CD14-positive monocyte (primary cell): ENCODE measurements around the gene WDFY4. TPM values are rescaled to one million over a fixed set of nuclear protein-coding genes. Genes with fewer than 3 reads are reported as not detected.

ENCODE experiments used
- DNase-seq, 3 donors: peaks; one replicate each; pipeline ENCODE4 v3.0.0-alpha.2; 2011 to 2022
- H2AFZ ChIP-seq: 2 replicates; pipeline ENCODE4 v1.6.0; 2012; ENCODE audit warnings: mild to moderate bottlenecking, low read depth, low read length, inconsistent platforms; ENCODE audit not compliant: insufficient read depth, poor library complexity, severe bottlenecking
- H3K27ac ChIP-seq, 2 donors: 1 replicate in 1 of 2; 2 replicates in 1 of 2; pipeline ENCODE4 v1.5.1; 2012 to 2013; ENCODE audit warnings: low read length in 2 of 2, control low read depth in 1 of 2, inconsistent platforms in 1 of 2, low read depth in 1 of 2, mild to moderate bottlenecking in 1 of 2
- H3K27me3 ChIP-seq, 2 donors: one replicate each; pipeline versions ENCODE4 v1.6.0 to v1.6.1; 2011 to 2013; ENCODE audit warnings: low read length in 2 of 2; ENCODE audit not compliant: control insufficient read depth in 2 of 2, insufficient read depth in 2 of 2
- H3K36me3 ChIP-seq, 2 donors: replicated peaks in 1 of 2; 1 replicate in 1 of 2; 2 replicates in 1 of 2; pipeline versions ENCODE4 v1.5.1 to v1.6.1; 2012 to 2013; ENCODE audit warnings: low read length in 2 of 2, control low read depth in 1 of 2, inconsistent platforms in 1 of 2, mild to moderate bottlenecking in 1 of 2; ENCODE audit not compliant: insufficient read depth in 2 of 2, control insufficient read depth in 1 of 2
- H3K4me1 ChIP-seq, 2 donors: 1 replicate in 1 of 2; 2 replicates in 1 of 2; pipeline versions ENCODE4 v1.5.1 to v1.6.1; 2012 to 2013; ENCODE audit warnings: low read length in 2 of 2, control low read depth in 1 of 2, inconsistent platforms in 1 of 2, mild to moderate bottlenecking in 1 of 2, moderate library complexity in 1 of 2; ENCODE audit not compliant: insufficient read depth in 2 of 2, control insufficient read depth in 1 of 2
- H3K4me2 ChIP-seq: replicated peaks from 2 replicates; pipeline ENCODE3; 2012; ENCODE audit warnings: low read length, moderate library complexity, mild to moderate bottlenecking; ENCODE audit not compliant: poor library complexity, severe bottlenecking; ENCODE audit errors: extremely low read depth
- H3K4me3 ChIP-seq, 3 experiments: fragments of 200-600 bp in 1 of 3; sonication (generic) in 1 of 3; replicated peaks in 1 of 3; 1 replicate in 2 of 3; 2 replicates in 1 of 3; pipeline ENCODE4 v1.5.1; 2011 to 2013; ENCODE audit warnings: low read length in 3 of 3, mild to moderate bottlenecking in 3 of 3, control low read depth in 2 of 3, low read depth in 2 of 3, inconsistent platforms in 1 of 3, moderate library complexity in 1 of 3
- H3K79me2 ChIP-seq: 2 replicates; pipeline ENCODE4 v1.6.0; 2012; ENCODE audit warnings: mild to moderate bottlenecking, control low read depth, inconsistent platforms, low read length, moderate library complexity; ENCODE audit not compliant: insufficient read depth
- H3K9ac ChIP-seq: 2 replicates; pipeline ENCODE4 v1.6.0; 2017; ENCODE audit warnings: low read length, mild to moderate bottlenecking; ENCODE audit not compliant: insufficient read depth, poor library complexity, severe bottlenecking
- H3K9me3 ChIP-seq, 2 donors: replicated peaks in 1 of 2; 1 replicate in 1 of 2; 2 replicates in 1 of 2; pipeline versions ENCODE4 v1.5.1 to v1.6.1; 2012 to 2013; ENCODE audit warnings: low read length in 2 of 2, control low read depth in 1 of 2; ENCODE audit not compliant: control insufficient read depth in 1 of 2, insufficient read depth in 1 of 2
- H4K20me1 ChIP-seq: 2 replicates; pipeline ENCODE4 v1.6.0; 2012; ENCODE audit warnings: mild to moderate bottlenecking, low read length, control low read depth, moderate library complexity; ENCODE audit not compliant: insufficient read depth
- H3K27ac Mint-ChIP-seq, 7 donors: one replicate each; pipeline ENCODE4 v1.8.0; 2020; ENCODE audit warnings: mild to moderate bottlenecking in 7 of 7, mixed read lengths in 7 of 7, moderate library complexity in 6 of 7, inconsistent platforms in 2 of 7
- H3K27me3 Mint-ChIP-seq, 3 donors: one replicate each; pipeline ENCODE4 v1.8.0; 2021 to 2022; ENCODE audit warnings: low read depth in 3 of 3, mild to moderate bottlenecking in 3 of 3, mixed read lengths in 3 of 3, moderate library complexity in 3 of 3, inconsistent platforms in 1 of 3
- H3K36me3 Mint-ChIP-seq, 2 donors: one replicate each; pipeline ENCODE4 v1.8.0; 2020; ENCODE audit warnings: mixed read lengths in 2 of 2, inconsistent platforms in 1 of 2, mild to moderate bottlenecking in 1 of 2
- H3K4me1 Mint-ChIP-seq: one replicate; pipeline ENCODE4 v1.8.0; 2020; ENCODE audit warnings: mild to moderate bottlenecking, mixed read lengths
- H3K4me3 Mint-ChIP-seq, 2 donors: one replicate each; pipeline ENCODE4 v1.8.0; 2020; ENCODE audit warnings: mild to moderate bottlenecking in 2 of 2, mixed read lengths in 2 of 2, moderate library complexity in 1 of 2
- H3K9me3 Mint-ChIP-seq, 7 donors: one replicate each; pipeline ENCODE4 v1.8.0; 2020 to 2022; ENCODE audit warnings: mixed read lengths in 7 of 7, mild to moderate bottlenecking in 6 of 7, moderate library complexity in 6 of 7, inconsistent platforms in 2 of 7
- WGBS: methylation state at CpG from one replicate; pipeline ENCODE4 v1.1.5; 2013; ENCODE audit warnings: missing lambda C conversion rate; ENCODE audit not compliant: insufficient coverage; 5-methylcytosine and 5-hydroxymethylcytosine counted together
- intact Hi-C, 2 donors: fragments of 100-400 bp; cut with micrococcal nuclease; formaldehyde crosslinking; loops; one replicate each; pipeline versions ENCODE4 v1.15.0 to v1.15.1; 2023
- polyA plus RNA-seq, 3 donors: library from polyadenylated mRNA; depleted of rRNA in 1 of 3; unstranded in 2 of 3; stranded (reverse) in 1 of 3; fragments of 300-500 nt in 2 of 3; fragments of >200 nt in 1 of 3; fragmentation: Illumina TruSeq in 2 of 3; gene quantifications; 1 replicate in 2 of 3; 2 replicates in 1 of 3; pipeline ENCODE4 v1.2.3, GENCODE V29; 2012 to 2021
- TF ChIP-seq, protein P1 (sequence below): fragments of 200-600 bp; IDR thresholded peaks from one replicate; pipeline ENCODE4 v1.8.0; 2022; ENCODE audit warnings: antibody characterized with exemption, mild to moderate bottlenecking

Gene WDFY4
- polyA plus RNA-seq, 3 donors: 7.5 to 36.1 (median 9.8) TPM

DNA sequence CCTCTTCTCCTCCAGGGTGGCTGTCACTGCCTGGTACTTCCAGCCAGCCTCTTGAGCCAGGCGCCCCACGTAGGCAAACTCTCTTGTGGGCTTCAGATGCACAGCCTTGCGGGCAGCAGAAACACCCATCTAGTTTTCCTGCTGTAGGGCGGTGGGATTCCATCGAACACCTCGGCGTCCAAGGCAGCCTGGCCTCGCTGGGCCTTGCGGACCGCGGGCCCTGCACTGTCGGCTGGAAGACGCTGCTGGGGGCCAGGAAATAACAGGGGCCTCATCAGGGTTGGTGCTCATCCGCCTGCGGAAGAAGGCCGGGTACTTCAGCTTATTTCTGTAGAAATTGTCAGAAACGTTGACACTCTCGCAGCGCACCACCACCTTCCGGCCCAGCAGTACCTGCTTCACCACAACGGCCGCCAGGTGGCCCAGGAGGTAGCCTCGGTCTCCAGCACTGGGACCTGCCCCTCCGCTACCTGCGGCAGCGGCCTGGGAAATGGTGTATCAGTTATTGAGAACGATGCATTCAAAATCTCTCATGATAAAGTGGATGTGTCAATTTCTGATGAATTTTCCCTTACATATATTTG, 61.1 kb downstream of the WDFY4 start:
- Histone ChIP-seq H3K27me3 (no peaks in the 10 kb centered on the region), H2AFZ (no peak overlapping the region), H3K27ac (no peak overlapping the region), H3K4me2 (no peak overlapping the region), H3K4me1 (peaks cover 13 to 14% of the 10 kb centered on the region in 2 donors), H3K36me3 (peaks cover 62 to 90% of the 10 kb centered on the region in 2 donors), H3K4me3 (no peak overlapping the region), H3K9me3 (peaks cover 0 to 5% of the 10 kb centered on the region in 2 donors), H4K20me1 (peaks cover 15% of the 10 kb centered on the region), H3K9ac (no peak overlapping the region), H3K79me2 (peaks cover 24% of the 10 kb centered on the region)
- Mint-ChIP-seq H3K4me3 (no peak overlapping the region), H3K27me3 (no peaks in the 10 kb centered on the region), H3K9me3 (peaks cover 0 to 9% (median 3%) of the 10 kb centered on the region in 7 donors), H3K27ac (peak overlapping the region in 1 of 7 donors; percentile 59), H3K36me3 (peaks cover 69 to 78% of the 10 kb centered on the region in 2 donors), H3K4me1 (peaks cover 26% of the 10 kb centered on the region)
- intact Hi-C loops: no loop called here
- TF ChIP-seq, protein P1, sequence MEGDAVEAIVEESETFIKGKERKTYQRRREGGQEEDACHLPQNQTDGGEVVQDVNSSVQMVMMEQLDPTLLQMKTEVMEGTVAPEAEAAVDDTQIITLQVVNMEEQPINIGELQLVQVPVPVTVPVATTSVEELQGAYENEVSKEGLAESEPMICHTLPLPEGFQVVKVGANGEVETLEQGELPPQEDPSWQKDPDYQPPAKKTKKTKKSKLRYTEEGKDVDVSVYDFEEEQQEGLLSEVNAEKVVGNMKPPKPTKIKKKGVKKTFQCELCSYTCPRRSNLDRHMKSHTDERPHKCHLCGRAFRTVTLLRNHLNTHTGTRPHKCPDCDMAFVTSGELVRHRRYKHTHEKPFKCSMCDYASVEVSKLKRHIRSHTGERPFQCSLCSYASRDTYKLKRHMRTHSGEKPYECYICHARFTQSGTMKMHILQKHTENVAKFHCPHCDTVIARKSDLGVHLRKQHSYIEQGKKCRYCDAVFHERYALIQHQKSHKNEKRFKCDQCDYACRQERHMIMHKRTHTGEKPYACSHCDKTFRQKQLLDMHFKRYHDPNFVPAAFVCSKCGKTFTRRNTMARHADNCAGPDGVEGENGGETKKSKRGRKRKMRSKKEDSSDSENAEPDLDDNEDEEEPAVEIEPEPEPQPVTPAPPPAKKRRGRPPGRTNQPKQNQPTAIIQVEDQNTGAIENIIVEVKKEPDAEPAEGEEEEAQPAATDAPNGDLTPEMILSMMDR: no peak
- DNase-seq: no peak
- 97% methylated on average over 23 of the region's 27 CpGs for WGBS

DNA sequence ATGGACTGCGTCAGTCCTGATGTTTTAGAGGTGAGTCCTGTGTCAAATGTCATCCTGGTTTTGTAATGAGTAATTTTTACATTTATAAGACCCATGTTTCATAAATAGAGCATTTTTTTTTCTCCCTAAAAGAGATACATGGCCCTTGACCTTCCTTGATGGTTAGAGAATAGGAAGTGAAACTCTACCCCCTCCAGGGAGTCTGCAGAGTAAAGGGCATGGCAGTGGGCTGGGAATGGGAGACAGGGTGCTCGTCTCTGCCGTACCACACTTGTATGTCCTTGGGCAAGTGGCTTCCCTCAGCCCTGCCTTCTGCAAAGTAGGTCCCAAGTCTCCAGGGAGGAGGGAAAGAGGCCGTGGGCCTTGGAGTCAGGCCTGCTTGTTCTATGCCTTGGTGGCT, 63.9 kb downstream of the WDFY4 start:
- H3K79me2 ChIP-seq: peaks cover 29% of the 10 kb centered on the region
- H3K36me3 ChIP-seq: peaks cover 45 to 88% of the 10 kb centered on the region in 2 donors
- Mint-ChIP-seq H3K4me1 (peaks cover 22% of the 10 kb centered on the region), H3K9me3 (peaks cover 0 to 9% (median 3%) of the 10 kb centered on the region in 7 donors), H3K36me3 (peaks cover 52 to 68% of the 10 kb centered on the region in 2 donors), H3K4me3 (no peak overlapping the region), H3K27ac (peak overlapping the region in 1 of 7 donors; percentile 4), H3K27me3 (no peaks in the 10 kb centered on the region)
- H3K4me1 ChIP-seq: peaks cover 13 to 14% of the 10 kb centered on the region in 2 donors
- H2AFZ ChIP-seq: no peak overlapping the region
- no peak overlapping the region for H3K4me3 ChIP-seq
- H3K27ac ChIP-seq: peak overlapping the region in 1 of 2 donors; percentile 55
- TF ChIP-seq, protein P1: no peak
- H3K9ac ChIP-seq: no peak overlapping the region
- H4K20me1 ChIP-seq: peaks cover 22% of the 10 kb centered on the region
- H3K27me3 ChIP-seq: no peaks in the 10 kb centered on the region
- intact Hi-C loops: no loop called here
- 0% methylated on average over 2 of the region's 4 CpGs for WGBS
- no peak overlapping the region for H3K4me2 ChIP-seq
- peak; percentile 11 to 46 (median 21) for DNase-seq
- peaks cover 0 to 5% of the 10 kb centered on the region in 2 donors for H3K9me3 ChIP-seq
